GM12878 (cell line): ENCODE results near the gene LINC00237. TPM values are rescaled to one million over a fixed set of nuclear protein-coding genes. Genes with fewer than 3 reads are reported as not detected.

Source experiments
- ATAC-seq: fragments of 200-7000 bp; cut with Tn5 transposase; 3 replicates; pipeline ENCODE4 v1.9.1; 2020; ENCODE audit warnings: mild to moderate bottlenecking, moderate library complexity
- BruUV-seq: library from RNA; stranded (reverse); fragments of 400-500 nt; replicated peaks from 2 replicates; lab custom pipeline; 2021; lab: Mats Ljungman, UMichigan
- CTCF ChIA-PET: fragments of 300-600 bp; sonication (Branson Sonifier 250); formaldehyde crosslinking; extraction: SDS; loops from one replicate; lab custom pipeline; 2021; ENCODE audit warnings: inconsistent platforms; lab: Yijun Ruan, JAX
- POLR2A ChIA-PET: fragments of 350-600 bp; formaldehyde crosslinking; extraction: SDS; loops from one replicate; lab custom pipeline; 2021; ENCODE audit warnings: inconsistent platforms; lab: Charles Lee
- RAD21 ChIA-PET: fragments of 300-600 bp; sonication (Branson Sonifier 250); formaldehyde crosslinking; loops from one replicate; lab custom pipeline; 2023; ENCODE audit warnings: antibody characterized with exemption; ENCODE audit not compliant: unreplicated experiment; lab: Charles Lee
- SMC1A ChIA-PET: fragments of 300-600 bp; sonication (Branson Sonifier 250); formaldehyde crosslinking; loops from one replicate; lab custom pipeline; 2023; ENCODE audit not compliant: unreplicated experiment, uncharacterized antibody; lab: Charles Lee
- DNase-seq: peaks from one replicate; pipeline ENCODE4 v3.0.0-alpha.2; 2011; ENCODE audit warnings: low read depth, low spot score
- FAIRE-seq: peaks from 3 replicates; lab custom pipeline; 2011; peaks lifted over from hg19 to GRCh38; lab: Jason Lieb, UNC
- H2AFZ ChIP-seq: 2 replicates; pipeline ENCODE4 v1.6.0; 2011; ENCODE audit warnings: low read depth, low read length, control low read depth; ENCODE audit not compliant: control insufficient read depth
- H3K27ac ChIP-seq: 2 replicates; pipeline ENCODE4 v1.5.1; 2011; ENCODE audit warnings: control low read depth; ENCODE audit not compliant: control insufficient read depth, insufficient read depth
- H3K27me3 ChIP-seq, 2 experiments: replicated peaks in 1 of 2; 2 replicates each; pipeline versions ENCODE4 v1.6.0 to v1.6.1; 2011; ENCODE audit warnings: low read length in 1 of 2; ENCODE audit not compliant: control insufficient read depth in 2 of 2, insufficient read depth in 2 of 2
- H3K36me3 ChIP-seq, 2 experiments: 2 replicates each; pipeline ENCODE4 v1.5.1; 2011; ENCODE audit warnings: low read length in 1 of 2; ENCODE audit not compliant: control insufficient read depth in 2 of 2, insufficient read depth in 2 of 2
- H3K4me1 ChIP-seq: 2 replicates; pipeline ENCODE4 v1.6.1; 2011; ENCODE audit warnings: mild to moderate bottlenecking, low read length, moderate library complexity, mixed read lengths; ENCODE audit not compliant: control insufficient read depth, insufficient read depth
- H3K4me2 ChIP-seq: 2 replicates; pipeline ENCODE4 v1.6.0; 2011; ENCODE audit warnings: control low read depth; ENCODE audit not compliant: control insufficient read depth, insufficient read depth
- H3K4me3 ChIP-seq: fragments of 200-600 bp; sonication (generic); 2 replicates; pipeline ENCODE4 v1.5.1; 2016
- H3K79me2 ChIP-seq: 2 replicates; pipeline ENCODE4 v1.6.0; 2011; ENCODE audit warnings: low read length; ENCODE audit not compliant: control insufficient read depth, insufficient read depth
- H3K9ac ChIP-seq: 2 replicates; pipeline ENCODE4 v1.8.0; 2011; ENCODE audit warnings: low read length, control low read depth, mixed read lengths; ENCODE audit not compliant: control insufficient read depth, insufficient read depth
- H3K9me3 ChIP-seq: replicated peaks from 3 replicates; pipeline ENCODE4 v1.5.1; 2011; ENCODE audit warnings: mild to moderate bottlenecking, low read length; ENCODE audit not compliant: control insufficient read depth, insufficient read depth
- H4K20me1 ChIP-seq: 2 replicates; pipeline ENCODE4 v1.6.0; 2011; ENCODE audit not compliant: control insufficient read depth, insufficient read depth
- HDAC2 ChIP-seq: fragments of 200-600 bp; sonication (generic); IDR thresholded peaks from 2 replicates; pipeline ENCODE4 v1.6.1; 2017
- HDGF ChIP-seq: fragments of 450-650 bp; IDR thresholded peaks from 2 replicates; pipeline ENCODE4 v1.6.1; 2016; ENCODE audit warnings: antibody characterized with exemption
- WRNIP1 ChIP-seq: IDR thresholded peaks from 2 replicates; pipeline ENCODE4 v1.6.1; 2011; ENCODE audit warnings: low read depth, low read length, improper control_type of control experiment, borderline replicate concordance
- WGBS: methylation state at CpG from one replicate; pipeline ENCODE4 v1.1.6; 2016; ENCODE audit warnings: low lambda C conversion rate; ENCODE audit not compliant: insufficient replicate concordance, insufficient coverage; ENCODE audit errors: missing lambda C conversion rate; 5-methylcytosine and 5-hydroxymethylcytosine counted together
- in situ Hi-C: fragments of 300-500 bp; cut with MboI; formaldehyde crosslinking; loops from 9 replicates; pipeline ENCODE4 v1.14.3; 2018; ENCODE audit warnings: mixed read lengths
- intact Hi-C: fragments of 100-400 bp; cut with micrococcal nuclease; formaldehyde crosslinking; loops from one replicate; pipeline ENCODE4 v1.14.2; 2022; ENCODE audit not compliant: unreplicated experiment
- polyA plus RNA-seq, 11 experiments: library from polyadenylated mRNA; depleted of rRNA in 4 of 11; unstranded in 6 of 11; stranded (reverse) in 5 of 11; fragments of >200 nt; fragmentation: Nextera tagmentation in 4 of 11; fragmentation: Illumina TruSeq in 1 of 11; extraction: Ambion mirVana in 4 of 11; extraction: Trizol in 1 of 11; gene quantifications; 1 replicate in 1 of 11; 2 replicates in 10 of 11; pipeline versions ENCODE4 v1.2.1 to v1.2.3, GENCODE V29; 2011 to 2016; ENCODE audit warnings: inconsistent platforms in 2 of 11, missing spikeins in 2 of 11, low read depth in 1 of 11
- total RNA-seq, 4 experiments: library from RNA; depleted of rRNA in 3 of 4; stranded (reverse); fragments of >200 nt in 3 of 4; fragmentation: Illumina TruSeq in 1 of 4; extraction: Trizol in 1 of 4; gene quantifications; 2 replicates each; pipeline versions ENCODE4 v1.2.1 to v1.2.3, GENCODE V29; 2013 to 2021
- TF ChIP-seq, protein P1 (sequence below): IDR thresholded peaks from 2 replicates; pipeline ENCODE4 v1.6.1; 2011; ENCODE audit warnings: low read depth, mild to moderate bottlenecking, low read length, moderate library complexity, borderline replicate concordance; ENCODE audit errors: extremely low read depth

The LINC00237 gene
- total and polyA plus RNA-seq, 10 of the 15 experiments (the other 5 are each of a cell fraction or from before 2014, with no cell fraction given): not detected

DNA sequence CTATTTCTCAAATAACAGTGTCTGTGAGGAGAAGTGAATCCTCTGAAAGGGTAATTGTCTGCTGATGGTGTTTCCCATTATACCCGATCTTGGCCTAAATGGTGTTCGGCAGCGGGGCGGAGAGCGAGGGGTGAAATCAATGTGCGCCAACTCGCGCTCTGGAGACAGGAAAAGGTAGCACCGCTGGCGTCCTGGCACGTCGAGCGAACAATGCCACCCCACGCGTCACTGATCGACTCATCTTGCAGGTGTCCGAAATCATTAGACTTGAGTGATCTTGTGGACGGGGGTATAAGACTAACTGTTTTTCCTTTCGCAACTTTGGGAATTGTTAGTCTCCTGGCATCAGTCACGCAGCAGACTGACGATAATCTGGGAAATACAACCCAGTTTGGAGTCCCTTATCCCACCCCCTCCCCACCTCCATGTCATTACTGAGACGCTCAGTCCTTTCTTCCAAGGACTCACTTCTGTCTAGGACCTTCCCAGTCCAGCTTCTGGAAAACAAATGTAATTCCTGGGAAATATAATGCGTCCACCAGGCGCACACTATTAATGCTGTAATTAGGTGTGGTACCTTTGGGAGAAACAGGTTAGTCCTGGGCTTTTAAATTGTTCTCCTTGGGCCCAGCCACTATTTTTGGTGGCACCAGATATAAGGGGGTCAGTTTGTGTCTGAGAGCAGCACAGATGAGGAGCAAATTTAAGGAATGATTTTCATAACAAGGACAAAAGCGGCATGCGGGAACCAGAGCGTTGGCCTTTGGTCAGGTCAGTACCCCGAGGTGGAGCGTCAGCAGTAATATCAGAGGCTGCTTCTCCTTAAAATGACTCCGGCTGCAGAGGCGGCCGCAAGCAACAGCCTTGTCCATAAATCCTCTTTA, 2.3 kb downstream of the LINC00237 start:
- H4K20me1 ChIP-seq: no peaks in the 10 kb centered on the region
- no peak overlapping the region for H3K4me2 ChIP-seq
- POLR2A ChIA-PET: no interaction called here
- 28% methylated on average over 32 of the region's 32 CpGs for WGBS
- H3K4me3 ChIP-seq: no peak overlapping the region
- no peak for TF ChIP-seq HDGF
- TF ChIP-seq HDAC2: no peak
- no peak for TF ChIP-seq WRNIP1
- TF ChIP-seq, protein P1, sequence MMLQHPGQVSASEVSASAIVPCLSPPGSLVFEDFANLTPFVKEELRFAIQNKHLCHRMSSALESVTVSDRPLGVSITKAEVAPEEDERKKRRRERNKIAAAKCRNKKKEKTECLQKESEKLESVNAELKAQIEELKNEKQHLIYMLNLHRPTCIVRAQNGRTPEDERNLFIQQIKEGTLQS: no peak
- H3K27me3 ChIP-seq: peaks cover 25 to 61% of the 10 kb centered on the region in 2 experiments
- CTCF ChIA-PET: no interaction called here
- intact Hi-C loops (no loop called here), in situ Hi-C loops (no loop called here)
- no peaks in the 10 kb centered on the region for H3K79me2 ChIP-seq
- no TSS peak for BruUV-seq
- no peaks in the 10 kb centered on the region for H3K36me3 ChIP-seq
- no peak for DNase-seq
- H3K9ac ChIP-seq: no peak overlapping the region
- no peak overlapping the region for H3K27ac ChIP-seq
- no peak for FAIRE-seq
- RAD21 ChIA-PET: no interaction called here
- no peaks in the 10 kb centered on the region; the same call in 2 of the 3 replicates for H3K9me3 ChIP-seq
- SMC1A ChIA-PET: no interaction called here
- H3K4me1 ChIP-seq: peaks cover 16% of the 10 kb centered on the region
- H2AFZ ChIP-seq: no peak overlapping the region
- no peak for ATAC-seq
